HCT116 (cell line): ENCODE results near the gene GATA3. TPM values are rescaled to one million over a fixed set of nuclear protein-coding genes. Genes with fewer than 3 reads are reported as not detected.

ENCODE experiments used
- ATAC-seq: fragments of 200-7000 bp; cut with Tn5 transposase; 2 replicates; pipeline ENCODE4 v1.9.1; 2020; ENCODE audit warnings: mild to moderate bottlenecking, moderate library complexity
- BruUV-seq: library from RNA; stranded (reverse); fragments of 400-500 nt; replicated peaks from 2 replicates; lab custom pipeline; 2021; lab: Mats Ljungman, UMichigan
- CTCF ChIA-PET: fragments of 300-600 bp; sonication (Branson Sonifier 250); formaldehyde crosslinking; loops from one replicate; lab custom pipeline; 2021; ENCODE audit warnings: antibody characterized with exemption; lab: Charles Lee
- POLR2A ChIA-PET: fragments of 300-600, 350-600 bp; sonication (Branson Sonifier 250); formaldehyde crosslinking; loops from one replicate; lab custom pipeline; 2021; ENCODE audit warnings: antibody characterized with exemption; lab: Charles Lee
- RAD21 ChIA-PET, 2 experiments: fragments of 300-600 bp; sonication (Branson Sonifier 250); formaldehyde crosslinking; loops; one replicate each; lab custom pipeline; 2023; ENCODE audit warnings: low total read pairs in 2 of 2; ENCODE audit not compliant: uncharacterized antibody in 2 of 2, unreplicated experiment in 2 of 2, low non-redundant PET in 1 of 2; lab: Charles Lee
- DNase-seq: peaks from one replicate; pipeline ENCODE4 v3.0.0-alpha.2; 2010; ENCODE audit warnings: low read depth, low spot score
- H2AFZ ChIP-seq: fragments of 200-600 bp; shearing (Covaris generic), sonication (generic); 2 replicates; pipeline ENCODE4 v1.6.1; 2017; ENCODE audit warnings: low read depth, mixed run types, mixed read lengths, antibody characterized with exemption, low read length; ENCODE audit not compliant: poor library complexity, severe bottlenecking
- H3K27ac ChIP-seq: 2 replicates; pipeline ENCODE4 v1.5.1; 2012; ENCODE audit warnings: low read depth, low read length
- H3K27me3 ChIP-seq: fragments of 200-600 bp; sonication (generic); 2 replicates; pipeline ENCODE4 v1.6.1; 2016; ENCODE audit warnings: mixed run types, low read length, mixed read lengths; ENCODE audit not compliant: insufficient read depth
- H3K36me3 ChIP-seq, 2 experiments: fragments of 200-500 bp in 1 of 2; fragments of 200-600 bp in 1 of 2; sonication (Bioruptor generic) in 1 of 2; sonication (generic) in 1 of 2; 2 replicates each; pipeline versions ENCODE4 v1.5.1 to v1.6.1; 2014 to 2016; ENCODE audit warnings: low read length in 2 of 2, inconsistent platforms in 1 of 2, mixed read lengths in 1 of 2, mixed run types in 1 of 2; ENCODE audit not compliant: insufficient read depth in 2 of 2, control insufficient read depth in 1 of 2
- H3K4me1 ChIP-seq, 2 experiments: fragments of 200-600 bp in 1 of 2; sonication (generic) in 1 of 2; 2 replicates each; pipeline versions ENCODE4 v1.5.1 to v1.6.1; 2012 to 2017; ENCODE audit warnings: low read length in 2 of 2, inconsistent platforms in 1 of 2, mild to moderate bottlenecking in 1 of 2, mixed read lengths in 1 of 2, mixed run types in 1 of 2, moderate library complexity in 1 of 2; ENCODE audit not compliant: insufficient read depth in 2 of 2, control insufficient read depth in 1 of 2
- H3K4me2 ChIP-seq: fragments of 200-600 bp; sonication (generic); 2 replicates; pipeline ENCODE4 v1.6.1; 2017; ENCODE audit warnings: mixed run types, low read length, mixed read lengths
- H3K4me3 ChIP-seq, 2 experiments: fragments of 200-600 bp in 1 of 2; sonication (generic) in 1 of 2; replicated peaks in 1 of 2; 2 replicates each; pipeline ENCODE4 v1.5.1; 2011 to 2016; ENCODE audit warnings: low read length in 2 of 2, control low read depth in 1 of 2, low read depth in 1 of 2, mild to moderate bottlenecking in 1 of 2, mixed read lengths in 1 of 2, mixed run types in 1 of 2
- H3K79me2 ChIP-seq: fragments of 200-600 bp; sonication (generic); 2 replicates; pipeline ENCODE4 v1.6.1; 2017; ENCODE audit warnings: mild to moderate bottlenecking, mixed run types, low read length, moderate library complexity, mixed read lengths; ENCODE audit not compliant: insufficient read depth
- H3K9ac ChIP-seq: fragments of 200-600 bp; sonication (generic); 2 replicates; pipeline ENCODE4 v1.6.1; 2016; ENCODE audit warnings: low read length, mixed read lengths
- H3K9me2 ChIP-seq: fragments of 200-600 bp; sonication (generic), shearing (Covaris generic); 2 replicates; pipeline ENCODE4 v1.6.1; 2017; ENCODE audit warnings: mixed run types, mild to moderate bottlenecking, moderate library complexity; ENCODE audit not compliant: insufficient read depth
- H3K9me3 ChIP-seq, 2 experiments: fragments of 200-500 bp in 1 of 2; fragments of 200-600 bp in 1 of 2; sonication (Bioruptor generic) in 1 of 2; sonication (generic) in 1 of 2; 2 replicates each; pipeline ENCODE4 v1.6.1; 2014 to 2017; ENCODE audit warnings: low read length in 2 of 2, mixed read lengths in 2 of 2, inconsistent platforms in 1 of 2, low read depth in 1 of 2, mild to moderate bottlenecking in 1 of 2, mixed run types in 1 of 2, moderate library complexity in 1 of 2; ENCODE audit not compliant: control insufficient read depth in 1 of 2, insufficient read depth in 1 of 2
- H4K20me1 ChIP-seq: fragments of 200-600 bp; sonication (generic), shearing (Covaris generic); 2 replicates; pipeline ENCODE4 v1.6.1; 2017; ENCODE audit warnings: mixed run types, mild to moderate bottlenecking, moderate library complexity; ENCODE audit not compliant: insufficient read depth
- CBX3 ChIP-seq: IDR thresholded peaks from 2 replicates; pipeline ENCODE4 v1.6.1; 2012; ENCODE audit warnings: low read depth
- CEBPB ChIP-seq: IDR thresholded peaks from 2 replicates; pipeline ENCODE4 v1.6.1; 2012; ENCODE audit warnings: low read depth
- EGR1 ChIP-seq: IDR thresholded peaks from 2 replicates; pipeline ENCODE4 v1.6.1; 2012; ENCODE audit warnings: low read depth
- EZH2 ChIP-seq: fragments of 200-600 bp; sonication (generic); IDR thresholded peaks from 2 replicates; pipeline ENCODE4 v1.6.1; 2017; ENCODE audit warnings: antibody characterized with exemption, mixed run types
- EZH2phosphoT487 ChIP-seq: fragments of 200-600 bp; IDR thresholded peaks from 2 replicates; pipeline ENCODE4 v1.6.1; 2018; ENCODE audit warnings: antibody characterized with exemption, borderline replicate concordance
- FOSL1 ChIP-seq: IDR thresholded peaks from 2 replicates; pipeline ENCODE4 v1.6.1; 2012; ENCODE audit warnings: low read depth
- MAX ChIP-seq: IDR thresholded peaks from 2 replicates; pipeline ENCODE4 v1.6.1; 2012
- POLR2A ChIP-seq: IDR thresholded peaks from 2 replicates; pipeline ENCODE4 v1.7.0; 2011; ENCODE audit warnings: borderline replicate concordance; ENCODE audit not compliant: insufficient read depth, insufficient read length; ENCODE audit errors: extremely low read depth
- POLR2AphosphoS5 ChIP-seq: IDR thresholded peaks from 2 replicates; pipeline ENCODE4 v1.6.1; 2011; ENCODE audit warnings: mild to moderate bottlenecking, low read depth, low read length, moderate library complexity
- REST ChIP-seq: IDR thresholded peaks from 2 replicates; pipeline ENCODE4 v1.6.1; 2012; ENCODE audit warnings: low read depth
- SIN3A ChIP-seq: IDR thresholded peaks from 2 replicates; pipeline ENCODE4 v1.6.1; 2012; ENCODE audit warnings: low read depth
- SRF ChIP-seq: IDR thresholded peaks from 2 replicates; pipeline ENCODE4 v1.6.1; 2012; ENCODE audit warnings: low read depth
- TCF7L2 ChIP-seq: IDR thresholded peaks from 2 replicates; pipeline ENCODE4 v1.7.0; 2011; ENCODE audit warnings: borderline replicate concordance, inconsistent platforms; ENCODE audit not compliant: insufficient read depth, insufficient read length; ENCODE audit errors: extremely low read depth
- ZBTB33 ChIP-seq: IDR thresholded peaks from 2 replicates; pipeline ENCODE4 v1.6.1; 2011; ENCODE audit warnings: mild to moderate bottlenecking, low read length, moderate library complexity; ENCODE audit not compliant: insufficient replicate concordance; ENCODE audit errors: extremely low read depth
- intact Hi-C: fragments of 100-400 bp; cut with micrococcal nuclease; formaldehyde crosslinking; loops from 2 replicates; pipeline ENCODE4 v1.10.0; 2022
- total RNA-seq: library from RNA; stranded (reverse); gene quantifications from one replicate; pipeline ENCODE4 v1.2.1, GENCODE V29; 2021; ENCODE audit not compliant: unreplicated experiment

GATA3 gene
- total RNA-seq, 1 experiment from 2014 or later = 2.7 TPM

GRCh38 chr10:8066124-8066523, 11.6 kb downstream of the GATA3 start:
- Histone ChIP-seq H3K4me3 (no peak overlapping the region), H3K9ac (no peak overlapping the region), H3K4me2 (no peak overlapping the region), H3K27me3 (no peaks in the 10 kb centered on the region), H3K4me1 (no peaks in the 10 kb centered on the region), H3K36me3 (no peaks in the 10 kb centered on the region; a peak in 1 of 4 replicates), H4K20me1 (no peaks in the 10 kb centered on the region), H2AFZ (no peak overlapping the region), H3K27ac (no peak overlapping the region), H3K9me3 (no peaks in the 10 kb centered on the region), H3K9me2 (no peaks in the 10 kb centered on the region), H3K79me2 (no peaks in the 10 kb centered on the region)
- POLR2A ChIA-PET = no interaction called here
- intact Hi-C loops = no loop called here
- no peak for DNase-seq
- TF ChIP-seq REST (no peak), SRF (no peak), POLR2AphosphoS5 (no peak)
- no peak for ATAC-seq
- RAD21 ChIA-PET = no interaction called here
- CTCF ChIA-PET = no interaction called here
- BruUV-seq = no TSS peak

- Histone ChIP-seq H2AFZ (no peak overlapping the region), H4K20me1 (no peaks in the 10 kb centered on the region), H3K27me3 (no peaks in the 10 kb centered on the region), H3K9me2 (no peaks in the 10 kb centered on the region), H3K4me2 (no peak overlapping the region), H3K9me3 (no peaks in the 10 kb centered on the region), H3K27ac (no peak overlapping the region), H3K9ac (no peak overlapping the region), H3K79me2 (no peaks in the 10 kb centered on the region), H3K4me3 (no peak overlapping the region), H3K36me3 (no peaks in the 10 kb centered on the region; a peak in 1 of 4 replicates), H3K4me1 (no peaks in the 10 kb centered on the region)
- no TSS peak for BruUV-seq
- POLR2A ChIA-PET = no interaction called here
- CTCF ChIA-PET = no interaction called here
- DNase-seq (no peak), ATAC-seq (no peak)
- intact Hi-C loops = no loop called here
- RAD21 ChIA-PET = no interaction called here
- TF ChIP-seq EZH2phosphoT487 (no peak), CBX3 (no peak), EGR1 (no peak), TCF7L2 (no peak), CEBPB (no peak), POLR2A (no peak), EZH2 (no peak), ZBTB33 (no peak), MAX (no peak), FOSL1 (no peak), SIN3A (no peak), SRF (no peak)
These were observed 12.3 kb downstream of the GATA3 start for GRCh38 chr10:8066797-8067196.
